GM19438 (cell line): ENCODE measurements around the gene SRL.
A peak's percentile ranks its signal among the peaks of the same experiment; 100 is the strongest.
"Not testable (repeated sequence)": the region's sequence is repeated elsewhere in the genome, so short reads cannot be mapped to it uniquely, and the experiment has no call there.

Experiments
- ATAC-seq: cut with Tn5 transposase; IDR thresholded peaks from one replicate; pipeline ENCODE4 v1.9.1; 2021; ENCODE audit warnings: low read depth; ENCODE audit not compliant: unreplicated experiment

The SRL gene

GRCh38 chr16:4261557-4262172, 19.8 kb upstream of the SRL start:
- ATAC-seq, result no peak

GRCh38 chr16:4260360-4260759, 18.5 kb upstream of the SRL start:
- no peak for ATAC-seq

GRCh38 chr16:4257646-4258556, 16.0 kb upstream of the SRL start:
- ATAC-seq, result no peak

GRCh38 chr16:4253394-4254150, 11.7 kb upstream of the SRL start:
- ATAC-seq, result peak; percentile 95

- ATAC-seq, result not testable (repeated sequence)
These were observed 11.1 kb upstream of the SRL start for GRCh38 chr16:4253012-4253393.

GRCh38 chr16:4249530-4250308, 7.8 kb upstream of the SRL start:
- no peak for ATAC-seq

- ATAC-seq, result no peak
These were observed 5.5 kb upstream of the SRL start for GRCh38 chr16:4247460-4247784.

- ATAC-seq, result no peak
These were observed 5.0 kb upstream of the SRL start for GRCh38 chr16:4246777-4247459.

- no peak for ATAC-seq
These were observed 3.4 kb upstream of the SRL start for GRCh38 chr16:4245077-4245791.

- no peak for ATAC-seq
These were observed 2.6 kb upstream of the SRL start for GRCh38 chr16:4244254-4245076.

- ATAC-seq, result no peak
These were observed 487 bp downstream of the SRL start for GRCh38 chr16:4241258-4241927.

GRCh38 chr16:4240624-4241023, 1.3 kb downstream of the SRL start:
- ATAC-seq, result no peak

GRCh38 chr16:4239682-4240175, 2.2 kb downstream of the SRL start:
- no peak for ATAC-seq

- no peak for ATAC-seq
These were observed 2.9 kb downstream of the SRL start for GRCh38 chr16:4239020-4239419.

- no peak for ATAC-seq
These were observed 8.4 kb downstream of the SRL start for GRCh38 chr16:4233431-4233830.

GRCh38 chr16:4232541-4233386, 9.1 kb downstream of the SRL start:
- no peak for ATAC-seq

- ATAC-seq, result no peak
These were observed 10.0 kb downstream of the SRL start for GRCh38 chr16:4231886-4232285.
